GM18861 (cell line): ENCODE measurements around the gene GHR.
"Not testable (repeated sequence)": the region's sequence is repeated elsewhere in the genome, so short reads cannot be mapped to it uniquely, and the experiment has no call there.

Experiments used
- ATAC-seq: cut with Tn5 transposase; IDR thresholded peaks from one replicate; pipeline ENCODE4 v1.9.1; 2021; ENCODE audit not compliant: unreplicated experiment

Gene GHR

GRCh38 chr5:42685078-42685477 lies 261.8 kb downstream of the GHR start:
- ATAC-seq: not testable (repeated sequence)

- ATAC-seq: no peak
Measured at GRCh38 chr5:42689391-42689790, 266.2 kb downstream of the GHR start.

DNA sequence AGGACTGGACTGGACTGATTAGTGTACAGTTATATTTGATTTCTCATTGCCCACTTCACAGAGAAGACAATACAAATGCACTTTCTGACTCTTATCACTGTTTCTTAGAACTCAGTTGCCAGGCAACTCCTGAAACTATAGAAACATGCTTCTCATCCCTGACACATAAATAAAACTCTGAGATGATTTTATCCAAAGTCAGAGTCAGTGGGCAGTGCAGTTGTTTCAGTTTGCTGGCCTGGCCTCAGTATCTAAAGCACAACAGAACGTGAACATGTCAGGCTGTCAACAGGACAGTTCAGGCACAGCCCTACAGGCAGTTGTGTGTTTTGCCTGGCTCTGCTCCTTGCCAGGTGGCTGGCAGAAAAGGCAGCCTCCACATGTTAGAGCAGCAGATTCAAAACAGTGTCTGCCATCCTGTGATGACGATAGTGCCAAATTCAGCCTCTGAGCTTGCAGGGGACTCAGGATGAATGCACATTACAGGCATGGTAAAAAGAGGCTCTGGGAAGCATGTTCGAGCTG lies 268.2 kb downstream of the GHR start:
- no peak for ATAC-seq

DNA sequence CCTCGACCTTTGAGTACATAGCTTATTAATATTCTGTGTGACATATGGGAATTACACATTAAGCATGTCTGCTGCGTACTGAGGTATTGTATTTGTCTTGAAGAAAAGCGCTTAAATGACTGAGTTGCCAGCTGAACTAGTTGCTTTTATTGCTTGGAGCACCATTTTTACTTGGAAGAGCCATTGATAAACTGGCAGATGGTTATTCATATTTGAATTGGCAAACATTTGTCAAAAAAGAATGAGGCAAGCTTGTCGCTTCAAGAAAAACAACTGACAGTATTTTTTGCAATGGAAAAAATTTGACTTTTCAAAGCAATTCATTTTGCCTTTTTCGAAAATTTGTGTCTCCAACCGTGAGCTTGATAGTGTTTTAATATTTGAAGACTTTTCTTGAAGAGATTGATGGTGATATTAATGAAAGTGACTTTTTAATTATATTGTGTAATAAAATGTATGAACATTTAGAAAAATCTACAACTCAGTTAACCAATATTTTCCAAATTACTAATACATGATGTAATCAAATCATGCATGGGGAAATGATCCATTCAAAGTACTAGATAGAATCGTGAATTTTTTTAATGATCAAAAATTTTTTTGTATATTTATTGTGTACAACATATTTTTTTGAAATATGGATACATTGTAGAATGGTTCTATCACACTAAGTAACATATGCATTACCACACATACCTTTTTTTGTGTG lies 278.3 kb downstream of the GHR start:
- ATAC-seq: no peak

DNA sequence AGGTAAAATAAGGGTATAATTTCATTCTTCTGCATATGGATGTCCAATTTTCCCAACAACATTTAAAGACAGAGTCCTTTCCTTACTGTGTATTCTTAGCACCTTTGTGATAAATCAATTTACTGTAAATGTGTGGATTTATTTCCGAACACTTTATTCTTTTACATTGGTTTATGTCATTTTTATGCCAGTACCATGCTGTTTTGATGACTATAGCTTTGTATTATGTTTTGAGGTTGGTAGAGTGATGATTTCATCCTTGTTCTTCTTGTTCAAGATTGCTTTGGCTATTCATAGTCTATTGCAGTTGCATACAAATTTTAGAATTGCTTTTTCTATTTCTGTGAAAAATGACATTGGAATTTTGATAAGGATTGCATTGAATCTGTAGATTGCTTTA lies 280.0 kb downstream of the GHR start:
- no peak for ATAC-seq

GRCh38 chr5:42715785-42716184 lies 292.5 kb downstream of the GHR start:
- no peak for ATAC-seq

GRCh38 chr5:42718591-42718990 lies 295.4 kb downstream of the GHR start:
- ATAC-seq: peak; percentile 93

- ATAC-seq: no peak
Measured at GRCh38 chr5:42719034-42719433, 295.8 kb downstream of the GHR start.

DNA sequence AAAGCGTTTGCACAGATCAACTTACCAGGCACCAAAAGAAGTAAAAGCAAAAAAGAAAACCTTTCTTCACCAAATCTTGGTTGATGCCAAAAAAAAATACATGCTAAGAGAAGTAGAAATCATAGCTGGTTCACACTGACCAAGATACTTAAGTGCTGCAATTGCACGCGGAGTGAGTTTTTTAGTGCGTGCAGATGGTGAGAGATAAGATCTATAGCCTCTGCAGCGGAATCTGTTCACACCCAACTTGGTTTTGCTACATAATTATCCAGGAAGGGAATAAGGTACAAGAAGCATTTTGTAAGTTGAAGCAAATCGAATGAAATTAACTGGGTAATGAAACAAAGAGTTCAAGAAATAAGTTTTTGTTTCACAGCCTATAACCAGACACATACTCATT lies 297.0 kb downstream of the GHR start:
- ATAC-seq: no peak

- no peak for ATAC-seq
Measured at GRCh38 chr5:42721484-42721883, 298.2 kb downstream of the GHR start.

DNA sequence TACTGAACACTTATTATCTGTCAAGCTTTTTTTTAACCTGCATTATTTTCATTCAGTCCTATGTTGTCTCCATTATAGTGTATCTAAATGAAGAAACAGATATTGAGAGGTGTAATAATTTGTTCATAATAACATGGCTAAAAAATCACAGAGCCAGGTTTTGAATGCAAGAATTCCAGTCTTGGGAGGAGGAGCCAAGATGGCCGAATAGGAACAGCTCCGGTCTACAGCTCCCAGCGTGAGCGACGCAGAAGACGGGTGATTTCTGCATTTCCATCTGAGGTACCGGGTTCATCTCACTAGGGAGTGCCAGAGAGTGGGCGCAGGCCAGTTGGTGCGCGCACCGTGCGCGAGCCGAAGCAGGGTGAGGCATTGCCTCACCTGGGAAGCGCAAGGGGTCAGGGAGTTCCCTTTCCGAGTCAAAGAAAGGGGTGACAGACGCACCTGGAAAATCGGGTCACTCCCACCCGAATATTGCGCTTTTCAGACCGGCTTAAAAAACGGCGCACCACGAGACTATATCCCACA lies 311.4 kb downstream of the GHR start:
- not testable (repeated sequence) for ATAC-seq

DNA sequence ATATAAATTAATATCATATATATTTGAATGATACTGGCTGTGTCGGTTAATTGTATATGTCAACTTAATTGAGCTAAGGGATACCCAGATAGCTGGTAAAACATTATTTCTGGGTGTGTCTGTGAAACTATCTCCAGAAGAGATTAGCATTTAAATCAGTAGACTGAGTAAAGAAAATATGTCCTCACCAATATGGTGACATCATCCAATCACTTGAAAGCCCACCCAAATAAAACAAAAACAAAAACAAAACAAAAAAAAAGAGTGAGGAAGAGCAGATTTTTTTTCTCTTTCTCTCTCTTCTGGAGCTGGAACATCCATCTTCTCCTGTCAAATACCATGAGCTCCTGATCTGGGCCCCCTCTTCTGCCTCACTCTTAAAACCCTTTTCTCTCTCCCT lies 317.7 kb downstream of the GHR start:
- no peak for ATAC-seq

DNA sequence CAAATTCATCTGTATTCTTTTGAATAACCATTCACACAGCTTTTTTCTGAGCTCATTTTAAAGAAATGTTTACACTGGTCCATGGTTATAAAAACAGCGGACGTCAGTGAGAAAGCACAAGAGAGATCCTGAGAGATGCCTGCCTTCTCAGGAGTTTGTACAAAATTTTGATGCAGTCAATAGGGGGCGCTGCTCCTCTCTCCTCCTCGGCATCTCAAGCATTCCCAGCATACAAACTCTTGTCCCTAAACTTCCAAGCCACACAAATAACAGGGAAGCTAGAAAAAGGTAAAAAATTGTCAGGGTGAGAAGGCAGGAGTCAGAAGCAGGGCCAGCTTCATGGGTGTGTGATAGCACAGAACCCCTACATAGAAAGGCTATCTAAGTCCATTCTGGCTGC lies 322.2 kb downstream of the GHR start:
- no peak for ATAC-seq

DNA sequence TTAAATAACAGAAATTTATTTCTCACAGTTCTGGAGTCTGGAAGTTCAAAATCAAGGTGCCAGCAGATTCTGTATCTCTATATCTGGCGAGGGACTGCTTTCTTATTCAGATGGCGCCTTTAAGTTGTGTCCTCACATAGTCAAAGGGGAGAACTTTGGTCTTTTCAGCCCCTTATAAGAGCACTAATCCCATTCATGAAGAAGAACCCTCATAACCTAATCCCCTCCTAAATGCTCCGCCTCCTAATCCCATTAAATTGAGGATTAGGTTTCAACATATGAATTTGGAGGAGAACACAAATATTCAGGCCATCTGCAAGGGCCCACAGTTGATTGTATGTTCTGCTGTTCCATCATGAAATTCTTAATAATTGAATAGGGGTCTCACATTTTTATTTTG lies 322.6 kb downstream of the GHR start:
- ATAC-seq: no peak

DNA sequence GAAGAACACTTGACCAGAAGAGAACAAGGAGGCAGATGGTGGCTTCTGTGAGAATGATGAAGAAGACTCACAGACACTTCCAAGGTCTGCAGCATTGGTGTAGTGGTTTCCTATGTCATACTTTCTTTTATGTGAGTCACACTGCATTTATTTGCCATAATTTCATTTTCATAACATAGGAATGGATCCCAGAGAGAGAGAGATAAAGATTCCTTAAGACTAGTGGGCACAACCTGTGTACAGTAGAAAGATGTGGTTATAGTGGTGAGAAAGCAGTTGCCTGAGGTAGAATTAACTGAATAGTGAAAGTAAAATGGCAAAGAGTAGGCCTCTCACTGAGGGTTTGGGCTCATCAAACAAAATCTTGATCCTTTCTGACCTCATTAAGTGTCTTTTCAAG lies 325.8 kb downstream of the GHR start:
- ATAC-seq: no peak

- no peak for ATAC-seq
Measured at GRCh38 chr5:42750507-42750906, 327.3 kb downstream of the GHR start.

GRCh38 chr5:42751044-42751443 lies 327.8 kb downstream of the GHR start:
- no peak for ATAC-seq

DNA sequence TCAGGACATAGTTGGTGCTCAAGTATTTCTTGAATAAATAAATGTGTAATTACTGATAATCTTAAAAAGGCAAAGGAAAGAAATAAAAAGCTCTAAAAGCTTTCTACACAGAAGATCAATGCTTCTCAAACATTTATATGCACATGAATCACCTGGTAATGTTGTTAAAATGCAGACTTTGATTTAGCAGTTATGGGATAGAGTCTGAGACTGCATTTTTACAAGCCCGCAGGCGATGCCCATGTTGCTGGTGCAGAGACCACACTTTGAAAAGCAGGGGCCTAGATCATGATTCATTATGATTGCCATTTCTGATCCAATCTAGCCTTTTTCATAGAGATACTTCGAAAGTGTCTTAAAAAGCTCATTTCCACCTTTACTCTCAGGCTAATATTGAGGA lies 329.9 kb downstream of the GHR start:
- ATAC-seq: no peak

DNA sequence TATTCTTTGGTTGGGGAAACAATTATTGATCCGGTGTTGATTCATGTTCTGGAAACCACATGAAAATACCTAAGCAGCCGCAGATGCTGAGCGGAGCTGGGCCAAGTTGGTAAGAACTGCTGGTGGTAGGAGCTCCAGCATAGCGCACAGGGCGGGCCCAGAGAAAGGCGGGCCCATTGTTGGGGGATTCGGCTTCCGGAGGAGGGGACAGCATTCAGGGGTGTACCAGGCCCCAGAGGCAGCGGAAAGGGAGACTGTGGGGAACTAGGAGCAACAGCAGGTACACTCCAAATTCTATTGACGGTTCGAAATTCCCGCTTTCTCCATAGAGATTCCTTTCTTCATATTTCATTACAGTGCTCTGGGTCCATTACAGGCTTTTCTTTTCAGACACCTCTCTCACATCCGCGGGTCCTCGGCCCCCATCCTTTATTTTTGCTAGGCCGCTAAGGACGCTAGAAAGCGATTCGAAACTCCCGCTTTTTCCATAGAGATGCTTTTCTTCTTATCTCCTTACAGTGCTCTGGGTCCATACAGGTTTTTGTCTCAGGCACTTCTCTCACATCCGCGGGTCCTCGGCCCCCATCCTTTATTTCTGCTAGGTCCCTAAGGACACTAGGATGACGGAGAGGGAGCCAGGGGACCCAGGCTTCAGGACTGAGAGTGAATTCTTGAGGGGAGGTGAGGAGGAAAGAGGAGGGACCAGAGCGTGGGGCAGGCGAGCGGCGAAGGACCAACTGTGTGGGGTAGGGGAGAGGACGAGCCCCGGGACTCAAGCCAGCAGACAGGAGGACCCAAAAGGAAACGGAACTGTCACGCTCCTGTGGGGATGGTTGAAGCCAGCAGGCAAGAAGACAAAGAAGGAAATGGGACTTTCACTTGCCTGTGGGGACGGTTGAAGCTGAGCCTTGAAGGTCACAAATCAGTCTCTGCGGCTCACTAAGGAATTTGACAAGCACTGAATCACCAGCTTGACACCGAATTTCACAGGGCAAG lies 333.7 kb downstream of the GHR start, which contains the start of gene CCDC152:
TSS of gene CCDC152 (plus strand) at position 213 of the 996 bp plus-strand sequence. CDS start 2,304 bp downstream, outside the sequence.
- ATAC-seq: no peak

- ATAC-seq: no peak
Measured at GRCh38 chr5:42759456-42759855, 336.2 kb downstream of the GHR start.

DNA sequence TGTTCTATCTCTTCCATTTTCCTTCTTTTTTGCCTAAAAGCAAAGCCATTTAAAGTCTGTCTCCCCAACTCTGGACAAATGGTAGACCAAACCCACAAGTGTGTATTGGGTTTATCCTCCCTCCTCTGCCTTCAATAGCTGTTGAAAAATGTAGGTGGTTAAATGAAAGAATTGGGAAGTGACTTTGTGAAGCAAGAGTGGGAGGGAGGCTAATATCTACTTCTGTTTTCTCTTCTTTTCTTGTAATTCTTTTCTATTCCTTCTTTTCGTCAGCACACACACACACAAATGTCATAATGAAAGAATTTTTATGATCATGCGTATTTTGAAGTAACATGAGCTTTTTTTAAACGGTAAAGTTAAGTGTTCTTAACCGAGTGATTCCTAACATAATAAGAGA lies 337.2 kb downstream of the GHR start:
- no peak for ATAC-seq

- ATAC-seq: no peak
Measured at GRCh38 chr5:42761791-42762190, 338.6 kb downstream of the GHR start.
